IMR-90 (cell line): Measurements from ENCODE around the gene MYO3B. TPM values are rescaled to one million over a fixed set of nuclear protein-coding genes. Genes with fewer than 3 reads are reported as not detected.

Experiments
- ATAC-seq: fragments of 200-7000 bp; cut with Tn5 transposase; 2 replicates; pipeline ENCODE4 v1.9.1; 2020; ENCODE audit warnings: low read depth, mild to moderate bottlenecking, moderate library complexity
- BruUV-seq: library from RNA; stranded (reverse); fragments of 400-500 nt; replicated peaks from 2 replicates; lab custom pipeline; 2021; lab: Mats Ljungman, UMichigan
- CTCF ChIA-PET: fragments of 300-600 bp; formaldehyde crosslinking; extraction: SDS; loops from one replicate; lab custom pipeline; 2021; ENCODE audit warnings: antibody characterized with exemption; lab: Yijun Ruan, JAX
- POLR2A ChIA-PET: fragments of 300-600 bp; sonication (Branson Sonifier 250); formaldehyde crosslinking; loops from one replicate; lab custom pipeline; 2022; ENCODE audit warnings: antibody characterized with exemption; ENCODE audit not compliant: unreplicated experiment; lab: Charles Lee
- DNase-seq: peaks from one replicate; pipeline ENCODE4 v3.0.0; 2013
- H2AFZ ChIP-seq: replicated peaks from 2 replicates; pipeline ENCODE3; 2013; ENCODE audit warnings: low read length, mild to moderate bottlenecking; ENCODE audit not compliant: poor library complexity
- H2AK5ac ChIP-seq: 2 replicates; pipeline ENCODE4 v1.6.1; 2013; ENCODE audit warnings: low read depth, low read length, inconsistent platforms
- H2AK9ac ChIP-seq: replicated peaks from 2 replicates; pipeline ENCODE3; 2013; ENCODE audit warnings: mild to moderate bottlenecking, low read depth, low read length, moderate library complexity; ENCODE audit not compliant: poor library complexity
- H2BK120ac ChIP-seq: 2 replicates; pipeline ENCODE4 v1.6.1; 2013; ENCODE audit warnings: low read depth, low read length, inconsistent platforms
- H2BK15ac ChIP-seq: 3 replicates; pipeline ENCODE4 v1.6.1; 2013; ENCODE audit warnings: low read depth, low read length, inconsistent platforms
- H2BK20ac ChIP-seq: 2 replicates; pipeline ENCODE4 v1.6.1; 2013; ENCODE audit warnings: low read depth, mild to moderate bottlenecking, inconsistent platforms, low read length, moderate library complexity
- H2BK5ac ChIP-seq: 2 replicates; pipeline ENCODE4 v1.6.1; 2013; ENCODE audit warnings: mild to moderate bottlenecking, low read depth, low read length, inconsistent platforms; ENCODE audit not compliant: poor library complexity, severe bottlenecking
- H3K14ac ChIP-seq: replicated peaks from 2 replicates; pipeline ENCODE4 v1.6.1; 2013; ENCODE audit warnings: low read depth, low read length, inconsistent platforms
- H3K18ac ChIP-seq: 2 replicates; pipeline ENCODE4 v1.6.1; 2013; ENCODE audit warnings: low read depth, low read length, control low read depth
- H3K23ac ChIP-seq: 2 replicates; pipeline ENCODE4 v1.6.1; 2013; ENCODE audit warnings: low read depth, low read length, inconsistent platforms
- H3K27ac ChIP-seq: 2 replicates; pipeline ENCODE4 v1.5.1; 2013; ENCODE audit warnings: mild to moderate bottlenecking, control low read depth, low read length; ENCODE audit not compliant: insufficient read depth
- H3K27me3 ChIP-seq: 2 replicates; pipeline ENCODE4 v1.6.1; 2013; ENCODE audit warnings: low read length; ENCODE audit not compliant: control insufficient read depth, insufficient read depth
- H3K36me3 ChIP-seq: 2 replicates; pipeline ENCODE4 v1.6.1; 2013; ENCODE audit warnings: low read length, mixed read lengths; ENCODE audit not compliant: control insufficient read depth, insufficient read depth
- H3K4ac ChIP-seq: 2 replicates; pipeline ENCODE4 v1.6.1; 2013; ENCODE audit warnings: low read depth, low read length, inconsistent platforms
- H3K4me1 ChIP-seq: 2 replicates; pipeline ENCODE4 v1.6.1; 2013; ENCODE audit warnings: low read length, mixed read lengths; ENCODE audit not compliant: control insufficient read depth, insufficient read depth
- H3K4me2 ChIP-seq: 2 replicates; pipeline ENCODE4 v1.6.1; 2013; ENCODE audit warnings: low read depth, mild to moderate bottlenecking, control low read depth, low read length, moderate library complexity
- H3K4me3 ChIP-seq: 2 replicates; pipeline ENCODE4 v1.5.1; 2013; ENCODE audit warnings: low read depth, mild to moderate bottlenecking, control low read depth, low read length, moderate library complexity; ENCODE audit not compliant: insufficient read depth
- H3K56ac ChIP-seq: 2 replicates; pipeline ENCODE4 v1.6.1; 2013; ENCODE audit warnings: low read length, inconsistent platforms; ENCODE audit not compliant: insufficient read depth; ENCODE audit errors: extremely low read depth
- H3K79me1 ChIP-seq, 2 experiments: 2 replicates each; pipeline ENCODE4 v1.6.1; 2013; ENCODE audit warnings: low read length in 2 of 2, inconsistent platforms in 1 of 2, low read depth in 1 of 2
- H3K9ac ChIP-seq: 2 replicates; pipeline ENCODE4 v1.6.1; 2013; ENCODE audit warnings: low read depth, low read length, control low read depth
- H3K9me1 ChIP-seq: 2 replicates; pipeline ENCODE4 v1.6.1; 2013; ENCODE audit warnings: low read length, inconsistent platforms; ENCODE audit not compliant: insufficient read depth
- H3K9me3 ChIP-seq: 2 replicates; pipeline ENCODE4 v1.6.1; 2013; ENCODE audit warnings: low read length; ENCODE audit not compliant: control insufficient read depth, insufficient read depth
- H4K20me1 ChIP-seq: 2 replicates; pipeline ENCODE4 v1.6.1; 2013; ENCODE audit warnings: low read length, inconsistent platforms; ENCODE audit not compliant: insufficient read depth
- H4K5ac ChIP-seq: 2 replicates; pipeline ENCODE4 v1.6.1; 2013; ENCODE audit warnings: mild to moderate bottlenecking, low read depth, low read length, control low read depth
- H4K8ac ChIP-seq, 2 experiments: 2 replicates each; pipeline ENCODE4 v1.6.1; 2013; ENCODE audit warnings: low read depth in 2 of 2, low read length in 2 of 2, control low read depth in 1 of 2, inconsistent platforms in 1 of 2
- H4K91ac ChIP-seq: 2 replicates; pipeline ENCODE4 v1.6.1; 2013; ENCODE audit warnings: low read depth, low read length, inconsistent platforms; ENCODE audit not compliant: insufficient read depth
- BHLHE40 ChIP-seq: fragments of 150-350 bp; IDR thresholded peaks from 2 replicates; pipeline ENCODE4 v1.6.1; 2016; ENCODE audit warnings: mild to moderate bottlenecking, low read depth, low read length
- CEBPB ChIP-seq: IDR thresholded peaks from 2 replicates; pipeline ENCODE4 v1.6.1; 2012; ENCODE audit warnings: low read depth, low read length, improper control_type of control experiment
- CHD1 ChIP-seq: IDR thresholded peaks from 2 replicates; pipeline ENCODE4 v1.6.1; 2012; ENCODE audit warnings: low read depth, low read length, improper control_type of control experiment
- CTCF ChIP-seq: conservative IDR thresholded peaks from 2 replicates; pipeline ENCODE4 v1.5.1; 2012; ENCODE audit warnings: mild to moderate bottlenecking, low read depth, low read length, improper control_type of control experiment
- ELK1 ChIP-seq: fragments of 150-350 bp; IDR thresholded peaks from 2 replicates; pipeline ENCODE4 v1.6.1; 2016; ENCODE audit warnings: low read depth, mild to moderate bottlenecking, low read length, moderate library complexity, borderline replicate concordance
- FOS ChIP-seq: fragments of 150-350 bp; IDR thresholded peaks from 2 replicates; pipeline ENCODE4 v1.6.1; 2016; ENCODE audit warnings: low read depth, low read length
- MAFK ChIP-seq: IDR thresholded peaks from 2 replicates; pipeline ENCODE4 v1.6.1; 2012; ENCODE audit warnings: low read depth, low read length, improper control_type of control experiment
- MAZ ChIP-seq: IDR thresholded peaks from 2 replicates; pipeline ENCODE4 v1.6.1; 2012; ENCODE audit warnings: low read depth, mild to moderate bottlenecking, low read length, improper control_type of control experiment, moderate library complexity, borderline replicate concordance
- MXI1 ChIP-seq: IDR thresholded peaks from 2 replicates; pipeline ENCODE4 v1.6.1; 2012; ENCODE audit warnings: low read depth, mild to moderate bottlenecking, low read length, moderate library complexity, borderline replicate concordance
- NFE2L2 ChIP-seq: fragments of 150-350 bp; IDR thresholded peaks from 2 replicates; pipeline ENCODE4 v1.6.1; 2016; ENCODE audit warnings: low read depth, mild to moderate bottlenecking, low read length
- POLR2A ChIP-seq: IDR thresholded peaks from 2 replicates; pipeline ENCODE4 v1.6.1; 2012; ENCODE audit warnings: mild to moderate bottlenecking, low read depth, low read length
- RAD21 ChIP-seq: IDR thresholded peaks from 2 replicates; pipeline ENCODE4 v1.6.1; 2012; ENCODE audit warnings: low read length, improper control_type of control experiment
- RCOR1 ChIP-seq: IDR thresholded peaks from 2 replicates; pipeline ENCODE4 v1.6.1; 2012; ENCODE audit warnings: mild to moderate bottlenecking, low read length, improper control_type of control experiment; ENCODE audit not compliant: insufficient replicate concordance
- RFX5 ChIP-seq: IDR thresholded peaks from 2 replicates; pipeline ENCODE4 v1.8.0; 2012; ENCODE audit warnings: low read depth, mild to moderate bottlenecking, low read length, moderate library complexity
- SMC3 ChIP-seq: fragments of 150-350 bp; IDR thresholded peaks from 2 replicates; pipeline ENCODE4 v1.6.1; 2016; ENCODE audit warnings: low read depth, mild to moderate bottlenecking, antibody characterized with exemption, low read length, moderate library complexity
- USF2 ChIP-seq: fragments of 150-350 bp; IDR thresholded peaks from 2 replicates; pipeline ENCODE4 v1.6.1; 2017; ENCODE audit warnings: mild to moderate bottlenecking, antibody characterized with exemption, low read length, low read depth
- WGBS, 2 experiments: methylation state at CpG; one replicate each; pipeline versions ENCODE4 v1.1.5 to v1.1.7; 2013; ENCODE audit warnings: missing lambda C conversion rate in 2 of 2; ENCODE audit not compliant: insufficient read length in 1 of 2; ENCODE audit errors: extremely low coverage in 2 of 2; 5-methylcytosine and 5-hydroxymethylcytosine counted together
- dilution Hi-C: fragments of 300-500 bp; cut with HindIII; formaldehyde crosslinking; loops from one replicate; pipeline ENCODE4 v1.14.3; 2018; ENCODE audit warnings: low sequenced_read_pairs; ENCODE audit not compliant: unreplicated experiment
- in situ Hi-C: fragments of 300-500 bp; cut with MboI; formaldehyde crosslinking; loops from 3 replicates; pipeline ENCODE4 v1.14.3; 2019; ENCODE audit warnings: low sequenced_read_pairs, inconsistent platforms, mixed read lengths
- intact Hi-C: fragments of 100-400 bp; cut with micrococcal nuclease; formaldehyde crosslinking; loops from 2 replicates; pipeline ENCODE4 v1.10.0; 2022
- polyA plus RNA-seq, 3 experiments: library from polyadenylated mRNA; depleted of rRNA; stranded (reverse); fragments of >200 nt; gene quantifications; 2 replicates each; pipeline ENCODE4 v1.2.3, GENCODE V29; 2012; ENCODE audit warnings: low replicate concordance in 1 of 3
- total RNA-seq: library from RNA; depleted of rRNA; stranded (reverse); fragments of >200 nt; gene quantifications from 2 replicates; pipeline ENCODE4 v1.2.3, GENCODE V29; 2012

MYO3B gene
- total and polyA plus RNA-seq, 2 of the 4 experiments (the other 2 are of a cell fraction) = 0.02 TPM; not detected in 1

GRCh38 chr2:170266358-170266757 is 88.4 kb downstream of the MYO3B start:
- Histone ChIP-seq H3K14ac (no peak overlapping the region), H2BK120ac (no peak overlapping the region), H3K79me1 (no peaks in the 10 kb centered on the region), H2BK5ac (no peak overlapping the region), H3K4me2 (no peak overlapping the region), H3K9ac (no peak overlapping the region), H4K91ac (no peak overlapping the region), H3K4me1 (no peaks in the 10 kb centered on the region), H2AFZ (no peak overlapping the region), H3K27ac (no peak overlapping the region), H4K8ac (no peak overlapping the region), H2BK15ac (no peak overlapping the region), H3K9me3 (no peaks in the 10 kb centered on the region), H3K9me1 (no peaks in the 10 kb centered on the region), H2AK5ac (no peak overlapping the region), H3K56ac (no peak overlapping the region), H3K4me3 (no peak overlapping the region), H3K23ac (no peak overlapping the region), H4K20me1 (no peaks in the 10 kb centered on the region), H4K5ac (no peak overlapping the region), H3K4ac (no peak overlapping the region), H3K36me3 (no peaks in the 10 kb centered on the region), H2BK20ac (no peak overlapping the region), H3K18ac (no peak overlapping the region), H3K27me3 (0 out of 2 replicates have a peak, but pooled peaks cover 2% of the 10 kb centered on the region), H2AK9ac (no peak overlapping the region)
- dilution Hi-C loops (no loop called here), in situ Hi-C loops (no loop called here), intact Hi-C loops (no loop called here)
- DNase-seq (no peak), ATAC-seq (no peak)
- no CpG with 5 or more reads among the region's 1 CpG for WGBS, 2 experiments
- CTCF ChIA-PET = no interaction called here
- BruUV-seq = no TSS peak
- POLR2A ChIA-PET = no interaction called here
- TF ChIP-seq CTCF (no peak), FOS (no peak), SMC3 (no peak), NFE2L2 (no peak), USF2 (no peak), POLR2A (no peak), CEBPB (no peak), MAZ (no peak), MXI1 (no peak), RAD21 (no peak), CHD1 (no peak), ELK1 (no peak), BHLHE40 (no peak), MAFK (no peak), RFX5 (no peak), RCOR1 (no peak)
